RWPE2 (cell line): ENCODE data around the gene ROBO1.

Source experiments
- ATAC-seq: fragments of 200-7000 bp; cut with Tn5 transposase; 3 replicates; pipeline ENCODE4 v1.9.1; 2021; ENCODE audit warnings: low read depth
- DNase-seq: peaks from one replicate; pipeline ENCODE4 v3.0.0-alpha.2; 2020; ENCODE audit warnings: low spot score
- H3K27ac ChIP-seq: fragments of 450-650 bp; 2 replicates; pipeline ENCODE4 v1.5.1; 2017; ENCODE audit warnings: mild to moderate bottlenecking; ENCODE audit not compliant: poor library complexity, severe bottlenecking
- H3K27me3 ChIP-seq: fragments of 250-450 bp; sonication (Bioruptor Pico); 2 replicates; pipeline ENCODE4 v1.5.1; 2021; ENCODE audit warnings: mild to moderate bottlenecking, moderate library complexity; ENCODE audit not compliant: insufficient read depth, poor library complexity, severe bottlenecking
- H3K36me3 ChIP-seq: fragments of 250-450 bp; sonication (Bioruptor Pico); 2 replicates; pipeline ENCODE4 v1.5.1; 2020; ENCODE audit warnings: low read depth, mild to moderate bottlenecking, moderate library complexity
- H3K4me1 ChIP-seq: fragments of 250-450 bp; sonication (Bioruptor Pico); 2 replicates; pipeline ENCODE4 v1.5.1; 2021; ENCODE audit warnings: mild to moderate bottlenecking, moderate library complexity; ENCODE audit not compliant: insufficient read depth, poor library complexity, severe bottlenecking
- H3K4me3 ChIP-seq: fragments of 250-450 bp; sonication (Bioruptor Pico); 2 replicates; pipeline ENCODE4 v1.5.1; 2021; ENCODE audit warnings: mild to moderate bottlenecking, moderate library complexity; ENCODE audit not compliant: severe bottlenecking
- H3K9me3 ChIP-seq: fragments of 250-450 bp; sonication (Bioruptor Pico); 2 replicates; pipeline ENCODE4 v1.5.1; 2021; ENCODE audit warnings: mild to moderate bottlenecking, moderate library complexity; ENCODE audit not compliant: severe bottlenecking
- TF ChIP-seq, protein P1 (sequence below): fragments of 450-650 bp; IDR thresholded peaks from one replicate; pipeline ENCODE4 v1.5.1; 2017; ENCODE audit warnings: mild to moderate bottlenecking, moderate library complexity; ENCODE audit not compliant: poor library complexity, severe bottlenecking

Gene ROBO1

DNA sequence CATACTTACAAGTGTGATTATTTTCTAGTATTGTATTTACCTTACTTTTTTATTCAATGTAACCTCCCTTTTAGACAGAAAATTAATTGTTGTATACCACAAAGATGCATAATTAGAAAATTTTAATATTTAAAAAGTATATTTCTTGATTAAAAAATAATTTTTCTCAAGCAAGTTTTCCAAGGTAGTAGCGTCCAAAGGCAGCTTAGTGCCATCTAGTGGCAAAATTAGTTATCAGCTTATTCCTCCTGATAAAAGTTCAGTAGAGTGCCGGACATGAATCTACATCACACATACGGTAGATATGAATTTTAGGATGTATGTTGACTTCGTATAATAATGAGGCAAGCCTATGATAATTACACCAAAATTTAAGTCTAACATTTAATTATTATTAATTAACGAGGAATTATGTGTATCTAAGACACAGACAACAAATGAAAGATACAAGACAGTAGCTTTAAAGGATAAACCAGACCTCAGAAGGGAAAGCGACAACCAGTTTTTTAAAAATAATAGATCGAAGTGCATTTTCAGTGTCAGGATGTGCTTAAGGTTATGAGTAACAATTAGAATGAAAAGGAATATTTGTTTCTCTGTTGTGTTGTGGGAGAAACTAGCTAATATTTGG is 405.9 kb downstream of the ROBO1 start:
- ATAC-seq (peak; percentile 61; the same call in 1 of the 3 replicates), DNase-seq (no peak)
- H3K27ac ChIP-seq: no peak overlapping the region
- H3K36me3 ChIP-seq: no peaks in the 10 kb centered on the region
- H3K4me1 ChIP-seq: peaks cover 2% of the 10 kb centered on the region
- H3K9me3 ChIP-seq: no peaks in the 10 kb centered on the region
- no peak overlapping the region for H3K4me3 ChIP-seq
- H3K27me3 ChIP-seq: peaks cover 2% of the 10 kb centered on the region
- TF ChIP-seq, protein P1, sequence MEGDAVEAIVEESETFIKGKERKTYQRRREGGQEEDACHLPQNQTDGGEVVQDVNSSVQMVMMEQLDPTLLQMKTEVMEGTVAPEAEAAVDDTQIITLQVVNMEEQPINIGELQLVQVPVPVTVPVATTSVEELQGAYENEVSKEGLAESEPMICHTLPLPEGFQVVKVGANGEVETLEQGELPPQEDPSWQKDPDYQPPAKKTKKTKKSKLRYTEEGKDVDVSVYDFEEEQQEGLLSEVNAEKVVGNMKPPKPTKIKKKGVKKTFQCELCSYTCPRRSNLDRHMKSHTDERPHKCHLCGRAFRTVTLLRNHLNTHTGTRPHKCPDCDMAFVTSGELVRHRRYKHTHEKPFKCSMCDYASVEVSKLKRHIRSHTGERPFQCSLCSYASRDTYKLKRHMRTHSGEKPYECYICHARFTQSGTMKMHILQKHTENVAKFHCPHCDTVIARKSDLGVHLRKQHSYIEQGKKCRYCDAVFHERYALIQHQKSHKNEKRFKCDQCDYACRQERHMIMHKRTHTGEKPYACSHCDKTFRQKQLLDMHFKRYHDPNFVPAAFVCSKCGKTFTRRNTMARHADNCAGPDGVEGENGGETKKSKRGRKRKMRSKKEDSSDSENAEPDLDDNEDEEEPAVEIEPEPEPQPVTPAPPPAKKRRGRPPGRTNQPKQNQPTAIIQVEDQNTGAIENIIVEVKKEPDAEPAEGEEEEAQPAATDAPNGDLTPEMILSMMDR: peak; percentile 91

GRCh38 chr3:79358327-79358726 is 409.5 kb downstream of the ROBO1 start:
- Histone ChIP-seq H3K9me3 (no peaks in the 10 kb centered on the region), H3K4me3 (no peak overlapping the region), H3K4me1 (no peaks in the 10 kb centered on the region), H3K36me3 (no peaks in the 10 kb centered on the region), H3K27me3 (peaks cover 2% of the 10 kb centered on the region), H3K27ac (no peak overlapping the region)
- ATAC-seq: no peak
- TF ChIP-seq, protein P1: no peak
- DNase-seq: no peak

GRCh38 chr3:79354179-79354688 is 413.6 kb downstream of the ROBO1 start:
- ATAC-seq (no peak), DNase-seq (no peak)
- no peaks in the 10 kb centered on the region for H3K27me3 ChIP-seq
- TF ChIP-seq, protein P1: no peak
- H3K27ac ChIP-seq: no peak overlapping the region
- H3K4me1 ChIP-seq: no peaks in the 10 kb centered on the region
- H3K4me3 ChIP-seq: no peak overlapping the region
- no peaks in the 10 kb centered on the region for H3K36me3 ChIP-seq
- H3K9me3 ChIP-seq: no peaks in the 10 kb centered on the region

DNA sequence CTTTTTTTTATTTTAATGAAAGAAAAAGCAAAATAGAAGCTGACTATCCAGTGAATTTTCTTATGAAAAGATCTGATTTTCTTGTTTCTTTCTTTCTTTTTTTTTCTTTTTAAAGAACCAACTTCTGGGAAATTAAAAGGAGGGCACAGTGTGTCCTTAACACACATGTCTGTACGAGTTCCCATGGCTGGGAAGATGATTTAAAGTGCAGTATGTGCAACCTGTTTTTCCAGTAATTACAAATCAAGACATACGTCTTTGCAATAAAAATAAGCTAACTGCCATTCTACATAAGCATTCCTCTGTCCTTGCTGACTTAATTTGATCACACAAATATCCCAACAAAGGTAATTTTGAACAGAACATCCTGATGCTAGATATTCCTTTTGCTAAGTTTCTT is 416.1 kb downstream of the ROBO1 start:
- Histone ChIP-seq H3K9me3 (no peaks in the 10 kb centered on the region), H3K4me3 (no peak overlapping the region), H3K4me1 (no peaks in the 10 kb centered on the region), H3K27me3 (no peaks in the 10 kb centered on the region), H3K27ac (no peak overlapping the region), H3K36me3 (no peaks in the 10 kb centered on the region)
- TF ChIP-seq, protein P1: no peak
- ATAC-seq (no peak), DNase-seq (no peak)
